T1000 (cell line): Measurements from ENCODE around the gene AMOTL2.

Source experiments
- DNase-seq: peaks from one replicate; lab custom pipeline; 2025; ENCODE audit warnings: mixed read lengths; lab: John Stamatoyannopoulos, UW

AMOTL2 gene

GRCh38 chr3:134378818-134379217, 4.6 kb upstream of the AMOTL2 start:
- DNase-seq: no peak

GRCh38 chr3:134378384-134378783, 4.1 kb upstream of the AMOTL2 start:
- DNase-seq: no peak

GRCh38 chr3:134377896-134378295, 3.6 kb upstream of the AMOTL2 start:
- DNase-seq: no peak

- DNase-seq: no peak
Observed at GRCh38 chr3:134376786-134377426, 2.7 kb upstream of the AMOTL2 start.

DNA sequence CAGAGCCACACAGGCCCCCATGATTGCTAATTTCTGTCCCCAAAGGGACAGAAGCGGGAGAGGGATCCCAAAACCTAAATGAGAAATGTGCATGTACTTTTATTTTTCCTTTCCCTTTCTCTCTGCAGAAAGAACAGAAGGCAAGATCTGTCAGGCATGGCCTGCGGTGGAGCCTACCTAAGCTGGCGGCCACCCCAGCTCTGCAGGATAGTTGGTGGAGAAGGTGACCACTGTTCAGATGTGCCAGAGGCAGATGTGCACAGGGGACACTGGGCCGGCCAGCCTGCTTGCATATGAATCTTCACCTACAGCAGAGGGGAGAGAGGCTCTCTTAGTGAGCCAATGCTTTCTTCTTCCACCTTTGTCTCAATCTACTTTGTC, 2.1 kb upstream of the AMOTL2 start:
- DNase-seq: no peak

DNA sequence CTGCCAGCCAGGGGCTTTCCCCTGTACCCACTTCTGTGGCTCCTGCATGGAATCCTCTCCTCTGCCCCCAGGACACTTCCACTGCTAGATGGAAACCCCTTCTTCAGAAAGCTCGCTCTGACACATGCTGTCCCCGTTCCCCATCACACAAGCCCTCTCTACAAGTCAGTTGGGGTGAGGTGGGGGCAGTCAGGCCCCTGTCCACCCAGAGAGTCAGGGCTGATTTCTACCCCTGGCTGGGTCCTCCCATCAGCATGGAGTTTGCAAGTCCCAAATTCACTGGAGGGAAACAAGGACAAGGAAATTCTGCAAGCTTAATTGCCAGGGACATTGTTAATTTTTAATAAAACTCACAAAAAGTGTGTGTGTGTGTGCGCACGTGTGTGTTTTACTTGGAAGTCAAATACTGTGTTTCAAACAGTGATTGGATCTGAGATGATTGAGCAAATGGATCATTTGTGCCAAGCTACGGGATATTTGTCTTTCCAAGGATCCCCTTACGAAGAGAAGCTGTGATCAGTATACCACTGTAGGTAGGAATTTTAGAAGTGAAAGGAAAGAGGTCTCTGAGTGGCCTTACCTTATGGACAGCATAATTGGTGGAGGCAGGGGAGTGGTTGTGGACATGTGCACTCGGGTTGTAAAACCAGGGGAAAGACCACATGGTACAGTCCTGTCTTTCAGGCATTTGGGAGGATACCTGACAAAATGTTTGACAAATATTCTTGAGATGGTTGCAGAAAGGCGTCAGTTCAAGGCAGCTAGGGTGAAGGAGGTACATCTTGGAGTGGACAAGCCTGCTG, 1.5 kb upstream of the AMOTL2 start:
- DNase-seq: no peak

DNA sequence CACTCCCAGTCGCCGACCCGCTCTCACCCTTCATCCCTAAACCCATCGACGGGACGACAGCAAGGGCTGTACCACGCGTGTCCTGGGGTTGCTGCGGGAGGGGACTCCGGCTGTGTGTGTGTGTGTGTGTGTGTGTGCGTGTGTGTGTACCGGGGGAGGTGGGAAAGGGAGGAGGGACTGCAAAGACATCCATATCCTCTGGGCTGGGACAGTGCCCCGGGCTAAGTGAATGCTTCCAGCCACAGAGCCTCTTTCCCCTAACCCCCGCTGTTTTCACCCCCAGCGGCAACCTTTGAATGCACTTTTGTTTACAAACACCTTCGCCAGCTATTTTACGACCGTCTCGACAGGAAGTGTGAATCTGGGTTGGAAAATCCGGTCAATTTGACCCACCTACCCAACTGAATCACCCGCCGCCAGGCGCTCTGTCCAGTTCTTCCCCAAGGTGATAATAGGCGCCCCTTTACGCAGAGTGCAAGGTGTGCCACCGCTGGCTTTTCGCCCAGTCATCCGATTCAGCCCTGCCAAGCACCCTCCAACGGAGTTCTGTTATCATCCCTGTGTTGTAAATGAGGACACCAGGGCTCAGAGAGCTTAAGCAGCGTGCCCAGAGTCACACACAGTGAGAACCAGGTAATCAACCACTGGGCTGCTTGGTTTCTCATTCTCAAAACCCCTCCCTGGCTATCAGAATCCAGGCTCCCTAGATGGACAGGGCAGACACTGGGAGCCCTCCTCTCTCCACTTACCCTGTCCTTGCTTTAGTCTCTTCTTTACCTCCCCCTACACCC, 739 bp upstream of the AMOTL2 start:
- DNase-seq: peak; percentile 91

DNA sequence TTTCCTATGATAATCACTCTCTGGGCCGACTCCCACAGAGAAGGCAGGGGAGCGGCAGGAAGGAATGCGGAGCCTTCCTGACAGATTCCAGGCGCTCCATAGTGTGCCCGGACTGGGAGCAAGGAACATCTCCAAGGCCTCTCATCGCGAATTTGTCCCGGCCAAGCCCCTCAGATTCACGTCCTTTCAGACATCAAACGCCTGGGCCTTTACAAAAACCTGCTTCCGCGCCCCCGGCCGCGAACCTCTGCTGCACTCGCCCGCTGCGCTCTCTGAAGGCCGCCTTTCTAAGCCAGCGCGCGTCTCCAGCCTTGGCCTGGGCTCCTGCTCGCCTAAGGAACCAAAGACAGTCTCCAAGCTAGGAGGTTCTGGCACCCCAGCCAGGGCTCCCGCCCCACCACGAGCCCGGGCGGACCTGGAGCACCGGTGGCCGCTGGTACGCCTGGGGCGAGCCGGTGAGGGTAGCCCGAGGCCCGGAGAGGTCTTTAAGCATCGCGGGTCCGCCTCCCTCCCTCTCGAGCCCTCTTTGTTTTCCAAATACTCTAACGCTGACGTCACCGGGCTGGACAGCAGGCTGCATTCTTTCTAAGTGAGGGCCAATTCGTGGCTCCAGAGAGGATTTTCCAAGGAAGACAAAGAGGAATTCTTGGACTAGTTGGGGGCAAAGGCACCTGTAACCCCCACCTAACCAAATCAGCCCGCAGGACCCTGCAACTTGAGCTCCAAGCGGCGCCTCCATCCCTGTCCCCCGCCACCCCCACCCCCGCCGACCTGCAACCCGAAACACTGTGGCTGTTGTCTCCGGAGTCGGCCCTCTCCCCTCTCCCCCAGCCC, 759 bp downstream of the AMOTL2 start:
- DNase-seq: peak; percentile 64

GRCh38 chr3:134372396-134373270, 1.6 kb downstream of the AMOTL2 start:
- DNase-seq: no peak

DNA sequence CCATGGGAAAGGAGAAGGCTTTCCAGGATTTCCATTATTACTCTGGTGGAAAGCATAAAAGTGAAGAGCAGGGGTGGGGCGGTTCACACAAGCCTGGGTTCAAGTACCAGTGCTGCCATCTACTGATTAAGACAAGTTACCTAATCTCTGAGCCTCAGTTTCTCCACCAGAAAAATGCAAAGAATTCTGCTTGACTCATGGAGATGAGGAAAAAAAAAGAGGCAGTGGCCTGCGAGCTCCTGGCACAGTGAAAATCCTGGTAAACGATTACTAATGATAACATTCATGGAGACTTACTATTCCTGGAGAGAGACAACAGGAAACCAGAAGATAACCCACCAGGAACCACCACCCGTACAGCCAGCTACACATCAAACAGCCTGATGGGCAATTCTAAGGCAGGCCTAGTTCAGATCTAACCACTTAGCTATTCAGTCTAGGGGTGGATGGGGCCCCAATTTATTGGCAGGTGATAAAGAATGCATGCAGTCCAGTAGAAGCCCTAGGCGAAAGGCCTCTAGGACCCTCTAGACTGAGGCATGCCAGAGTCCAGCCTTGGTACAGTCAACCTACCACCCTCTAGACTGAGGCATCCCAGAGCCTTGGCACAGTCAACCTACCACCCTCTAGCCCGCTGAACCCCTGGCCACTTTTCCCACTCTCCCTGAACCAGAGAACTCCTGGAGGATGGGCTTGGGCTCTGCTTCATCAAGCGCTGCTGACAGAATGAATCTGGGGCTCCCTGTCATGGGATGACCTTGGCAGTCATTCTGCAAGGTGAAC, 2.5 kb downstream of the AMOTL2 start:
- DNase-seq: no peak

GRCh38 chr3:134370611-134371531, 3.4 kb downstream of the AMOTL2 start:
- DNase-seq: no peak

DNA sequence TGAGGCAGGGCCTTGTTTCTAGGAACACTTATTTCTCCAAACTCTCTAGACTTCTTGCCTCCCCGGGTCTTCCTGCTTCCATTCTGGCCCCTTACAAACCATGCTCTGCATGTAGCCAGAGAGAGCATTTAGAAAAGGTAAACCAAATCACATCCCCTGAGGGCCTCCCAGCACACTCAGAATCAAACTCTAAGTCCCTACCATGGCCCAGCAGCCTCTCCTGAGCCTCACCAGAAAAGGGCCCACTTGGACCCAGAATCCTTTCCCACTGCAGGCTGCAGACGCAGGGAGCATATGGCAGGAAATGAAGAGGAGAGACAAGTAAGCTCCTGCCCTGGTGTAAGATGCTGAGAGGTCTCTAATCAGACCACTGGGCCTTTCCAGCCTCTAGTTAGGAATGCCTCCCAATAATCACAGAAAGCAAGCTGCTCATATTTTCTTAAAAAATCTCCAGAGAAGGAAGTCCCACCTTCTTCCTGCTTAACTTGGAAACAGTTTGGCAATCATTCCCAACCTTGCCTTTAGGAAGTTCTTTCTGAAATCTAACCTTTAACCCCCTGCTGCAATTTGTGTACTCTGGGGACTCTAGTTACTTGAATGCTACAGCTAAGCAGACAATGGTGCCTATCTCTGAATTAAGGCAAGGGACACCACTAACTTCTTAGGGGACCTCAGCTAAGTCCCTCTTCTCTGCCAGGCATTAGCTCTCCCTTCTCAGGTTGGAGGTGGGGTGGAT, 4.2 kb downstream of the AMOTL2 start:
- DNase-seq: no peak

DNA sequence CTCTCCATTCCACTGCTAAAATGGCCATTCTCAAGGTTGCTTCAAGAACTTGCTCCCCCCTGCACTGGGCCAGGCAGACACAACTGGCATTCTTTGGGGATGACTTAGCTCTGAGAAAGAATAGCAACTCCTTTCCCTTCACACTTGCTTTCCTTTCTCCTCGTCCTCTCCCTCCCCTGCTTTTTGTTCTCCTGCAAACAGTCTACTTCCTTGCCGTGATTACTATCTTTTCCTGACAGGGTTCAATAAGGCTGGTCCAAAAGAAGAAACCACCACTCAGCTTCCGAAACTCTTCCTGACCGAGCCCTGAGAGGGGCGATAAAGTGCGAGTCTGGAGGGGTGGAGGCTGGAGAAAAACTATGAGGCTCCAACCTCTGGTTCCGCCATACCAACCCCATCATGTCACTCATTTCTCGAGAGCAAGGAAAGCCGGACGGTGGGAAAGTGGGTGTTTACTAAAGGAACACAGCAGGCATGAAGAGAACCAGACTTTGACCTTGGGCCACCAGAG, 5.0 kb downstream of the AMOTL2 start:
- no peak for DNase-seq

DNA sequence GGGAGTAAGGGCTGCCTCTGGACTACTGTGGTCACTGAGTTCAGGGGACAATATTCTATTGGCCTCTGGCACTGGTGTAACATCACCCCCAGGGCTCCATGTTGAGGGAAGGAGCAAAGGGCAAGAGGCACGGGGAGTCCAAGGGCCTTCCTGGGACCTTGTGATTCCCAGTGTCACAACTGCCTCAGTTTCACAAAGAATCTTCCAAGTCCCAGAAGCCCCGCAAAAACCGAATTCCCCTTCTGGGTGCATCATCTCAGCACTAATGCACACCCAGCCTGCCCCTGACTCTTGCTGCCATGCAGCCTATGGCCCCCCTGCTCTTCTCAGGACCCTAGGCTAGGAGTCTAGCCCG, 5.5 kb downstream of the AMOTL2 start:
- no peak for DNase-seq

DNA sequence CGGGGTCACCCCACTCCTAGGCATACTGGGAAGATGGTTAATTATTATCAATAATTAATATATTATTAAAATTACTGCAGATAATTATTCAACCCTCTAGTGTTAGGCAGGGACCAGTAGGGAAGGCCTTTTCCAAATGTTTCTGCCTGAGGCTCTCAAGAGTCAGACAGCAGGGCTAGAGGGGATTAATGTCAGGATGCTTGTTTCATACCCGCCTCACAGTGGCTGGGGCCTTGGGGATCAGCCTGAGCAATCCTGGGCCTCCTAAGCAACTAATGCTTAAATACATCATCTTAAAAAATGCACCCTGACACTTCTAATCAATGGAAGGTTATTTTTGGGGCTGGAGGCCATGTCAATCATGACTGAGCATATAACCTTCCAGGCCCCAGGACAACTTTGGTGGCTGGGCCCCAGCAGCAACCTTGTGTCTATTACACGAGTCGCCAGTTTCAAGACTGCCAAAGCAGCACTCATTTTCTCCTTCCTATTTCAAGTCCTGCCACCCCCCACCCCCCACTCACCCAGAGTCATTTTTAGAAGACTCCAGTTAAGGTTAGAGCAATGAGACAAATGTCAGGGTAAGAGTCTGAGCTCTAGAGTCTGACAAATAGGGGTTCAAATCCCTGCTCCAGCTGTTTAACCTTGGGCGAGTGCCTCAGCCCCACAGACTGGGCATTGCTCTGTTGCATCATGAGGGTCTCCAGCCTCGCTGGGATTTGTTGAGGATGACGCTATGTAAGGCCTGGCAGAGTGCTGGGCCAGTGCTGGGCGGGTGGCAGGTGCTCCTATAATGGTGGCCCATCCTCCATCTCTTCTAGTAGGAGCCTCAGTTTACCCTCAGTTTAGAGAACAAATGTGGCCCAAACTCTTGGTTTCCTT, 6.1 kb downstream of the AMOTL2 start:
- DNase-seq: no peak

- no peak for DNase-seq
Observed at GRCh38 chr3:134366928-134367811, 7.1 kb downstream of the AMOTL2 start.
